GM12878 (cell line): ENCODE data around the gene DDX42. TPM values are rescaled to one million over a fixed set of nuclear protein-coding genes. Genes with fewer than 3 reads are reported as not detected.

ENCODE experiments used
- ATAC-seq: fragments of 200-7000 bp; cut with Tn5 transposase; 3 replicates; pipeline ENCODE4 v1.9.1; 2020; ENCODE audit warnings: mild to moderate bottlenecking, moderate library complexity
- BruUV-seq: library from RNA; stranded (reverse); fragments of 400-500 nt; replicated peaks from 2 replicates; lab custom pipeline; 2021; lab: Mats Ljungman, UMichigan
- CTCF ChIA-PET: fragments of 300-600 bp; sonication (Branson Sonifier 250); formaldehyde crosslinking; extraction: SDS; loops from one replicate; lab custom pipeline; 2021; ENCODE audit warnings: inconsistent platforms; lab: Yijun Ruan, JAX
- POLR2A ChIA-PET: fragments of 350-600 bp; formaldehyde crosslinking; extraction: SDS; loops from one replicate; lab custom pipeline; 2021; ENCODE audit warnings: inconsistent platforms; lab: Charles Lee
- RAD21 ChIA-PET: fragments of 300-600 bp; sonication (Branson Sonifier 250); formaldehyde crosslinking; loops from one replicate; lab custom pipeline; 2023; ENCODE audit warnings: antibody characterized with exemption; ENCODE audit not compliant: unreplicated experiment; lab: Charles Lee
- SMC1A ChIA-PET: fragments of 300-600 bp; sonication (Branson Sonifier 250); formaldehyde crosslinking; loops from one replicate; lab custom pipeline; 2023; ENCODE audit not compliant: unreplicated experiment, uncharacterized antibody; lab: Charles Lee
- DNase-seq: peaks from one replicate; pipeline ENCODE4 v3.0.0-alpha.2; 2011; ENCODE audit warnings: low read depth, low spot score
- FAIRE-seq: peaks from 3 replicates; lab custom pipeline; 2011; peaks lifted over from hg19 to GRCh38; lab: Jason Lieb, UNC
- H2AFZ ChIP-seq: 2 replicates; pipeline ENCODE4 v1.6.0; 2011; ENCODE audit warnings: low read depth, low read length, control low read depth; ENCODE audit not compliant: control insufficient read depth
- H3K27ac ChIP-seq: 2 replicates; pipeline ENCODE4 v1.5.1; 2011; ENCODE audit warnings: control low read depth; ENCODE audit not compliant: control insufficient read depth, insufficient read depth
- H3K27me3 ChIP-seq, 2 experiments: replicated peaks in 1 of 2; 2 replicates each; pipeline versions ENCODE4 v1.6.0 to v1.6.1; 2011; ENCODE audit warnings: low read length in 1 of 2; ENCODE audit not compliant: control insufficient read depth in 2 of 2, insufficient read depth in 2 of 2
- H3K36me3 ChIP-seq, 2 experiments: 2 replicates each; pipeline ENCODE4 v1.5.1; 2011; ENCODE audit warnings: low read length in 1 of 2; ENCODE audit not compliant: control insufficient read depth in 2 of 2, insufficient read depth in 2 of 2
- H3K4me1 ChIP-seq: 2 replicates; pipeline ENCODE4 v1.6.1; 2011; ENCODE audit warnings: mild to moderate bottlenecking, low read length, moderate library complexity, mixed read lengths; ENCODE audit not compliant: control insufficient read depth, insufficient read depth
- H3K4me2 ChIP-seq: 2 replicates; pipeline ENCODE4 v1.6.0; 2011; ENCODE audit warnings: control low read depth; ENCODE audit not compliant: control insufficient read depth, insufficient read depth
- H3K4me3 ChIP-seq: fragments of 200-600 bp; sonication (generic); 2 replicates; pipeline ENCODE4 v1.5.1; 2016
- H3K79me2 ChIP-seq: 2 replicates; pipeline ENCODE4 v1.6.0; 2011; ENCODE audit warnings: low read length; ENCODE audit not compliant: control insufficient read depth, insufficient read depth
- H3K9ac ChIP-seq: 2 replicates; pipeline ENCODE4 v1.8.0; 2011; ENCODE audit warnings: low read length, control low read depth, mixed read lengths; ENCODE audit not compliant: control insufficient read depth, insufficient read depth
- H3K9me3 ChIP-seq: replicated peaks from 3 replicates; pipeline ENCODE4 v1.5.1; 2011; ENCODE audit warnings: mild to moderate bottlenecking, low read length; ENCODE audit not compliant: control insufficient read depth, insufficient read depth
- H4K20me1 ChIP-seq: 2 replicates; pipeline ENCODE4 v1.6.0; 2011; ENCODE audit not compliant: control insufficient read depth, insufficient read depth
- CEBPZ ChIP-seq: fragments of 150-350 bp; IDR thresholded peaks from 2 replicates; pipeline ENCODE4 v1.6.1; 2016; ENCODE audit warnings: low read depth, low read length
- E2F8 ChIP-seq: fragments of 450-650 bp; IDR thresholded peaks from 2 replicates; pipeline ENCODE4 v1.6.1; 2018; ENCODE audit warnings: mild to moderate bottlenecking, low read depth, moderate library complexity; ENCODE audit not compliant: partially characterized antibody
- GATAD2B ChIP-seq: fragments of 450-650 bp; conservative IDR thresholded peaks from 2 replicates; pipeline ENCODE4 v1.6.1; 2017; ENCODE audit warnings: low read depth, mild to moderate bottlenecking, moderate library complexity
- MAX ChIP-seq: IDR thresholded peaks from 2 replicates; pipeline ENCODE4 v1.6.1; 2012; ENCODE audit warnings: low read depth, low read length, improper control_type of control experiment
- MLLT1 ChIP-seq: fragments of 450-650 bp; IDR thresholded peaks from 2 replicates; pipeline ENCODE4 v1.6.1; 2016; ENCODE audit warnings: mild to moderate bottlenecking
- NR2C1 ChIP-seq: fragments of 450-650 bp; IDR thresholded peaks from 2 replicates; pipeline ENCODE4 v1.6.1; 2017; ENCODE audit warnings: antibody characterized with exemption, mild to moderate bottlenecking, moderate library complexity
- RCOR1 ChIP-seq: conservative IDR thresholded peaks from 2 replicates; pipeline ENCODE4 v1.6.1; 2012; ENCODE audit warnings: low read depth, low read length, improper control_type of control experiment
- SMC3 ChIP-seq: IDR thresholded peaks from 2 replicates; pipeline ENCODE4 v1.6.1; 2011; ENCODE audit warnings: low read length, improper control_type of control experiment, borderline replicate concordance
- ZSCAN29 ChIP-seq: fragments of 450-650 bp; IDR thresholded peaks from 2 replicates; pipeline ENCODE4 v1.6.1; 2017; ENCODE audit warnings: mild to moderate bottlenecking, moderate library complexity
- WGBS: methylation state at CpG from one replicate; pipeline ENCODE4 v1.1.6; 2016; ENCODE audit warnings: low lambda C conversion rate; ENCODE audit not compliant: insufficient replicate concordance, insufficient coverage; ENCODE audit errors: missing lambda C conversion rate; 5-methylcytosine and 5-hydroxymethylcytosine counted together
- in situ Hi-C: fragments of 300-500 bp; cut with MboI; formaldehyde crosslinking; loops from 9 replicates; pipeline ENCODE4 v1.14.3; 2018; ENCODE audit warnings: mixed read lengths
- intact Hi-C: fragments of 100-400 bp; cut with micrococcal nuclease; formaldehyde crosslinking; loops from one replicate; pipeline ENCODE4 v1.14.2; 2022; ENCODE audit not compliant: unreplicated experiment
- polyA plus RNA-seq, 11 experiments: library from polyadenylated mRNA; depleted of rRNA in 4 of 11; unstranded in 6 of 11; stranded (reverse) in 5 of 11; fragments of >200 nt; fragmentation: Nextera tagmentation in 4 of 11; fragmentation: Illumina TruSeq in 1 of 11; extraction: Ambion mirVana in 4 of 11; extraction: Trizol in 1 of 11; gene quantifications; 1 replicate in 1 of 11; 2 replicates in 10 of 11; pipeline versions ENCODE4 v1.2.1 to v1.2.3, GENCODE V29; 2011 to 2016; ENCODE audit warnings: inconsistent platforms in 2 of 11, missing spikeins in 2 of 11, low read depth in 1 of 11
- total RNA-seq, 4 experiments: library from RNA; depleted of rRNA in 3 of 4; stranded (reverse); fragments of >200 nt in 3 of 4; fragmentation: Illumina TruSeq in 1 of 4; extraction: Trizol in 1 of 4; gene quantifications; 2 replicates each; pipeline versions ENCODE4 v1.2.1 to v1.2.3, GENCODE V29; 2013 to 2021

DDX42 gene
- total and polyA plus RNA-seq, 10 of the 15 experiments (the other 5 are each of a cell fraction or from before 2014, with no cell fraction given), result 14.6 to 147 (median 65.3) TPM

GRCh38 chr17:63809970-63810369, 36.0 kb downstream of the DDX42 start (continued):
- TF ChIP-seq E2F8, result no peak
- TF ChIP-seq, all 136 proteins: peak for 0

GRCh38 chr17:63816123-63816522, 42.2 kb downstream of the DDX42 start:
- TF ChIP-seq GATAD2B, result no peak
- TF ChIP-seq MLLT1, result no peak
- TF ChIP-seq ZSCAN29, result no peak
- no peak for TF ChIP-seq MAX
- no peak for TF ChIP-seq CEBPZ
- TF ChIP-seq SMC3, result no peak
- no peak for TF ChIP-seq NR2C1
- no peak for TF ChIP-seq RCOR1
- WGBS, result 100% methylated on average over 2 of the region's 2 CpGs
- peaks cover 38 to 55% of the 10 kb centered on the region in 2 experiments for H3K36me3 ChIP-seq
- H3K9me3 ChIP-seq, result no peaks in the 10 kb centered on the region
- no peaks in the 10 kb centered on the region for H3K27me3 ChIP-seq
- SMC1A ChIA-PET, result interaction anchor here (1.6 to 2.0 kb wide), 2 partner anchors 12 to 52 kb away, joined by 3 to 5 read pairs; partner anchors contain the start of gene FTSJ3
- no peaks in the 10 kb centered on the region for H3K4me1 ChIP-seq
- intact Hi-C loops (no loop called here), in situ Hi-C loops (no loop called here)
- no peaks in the 10 kb centered on the region for H3K79me2 ChIP-seq
- H3K27ac ChIP-seq, result no peak overlapping the region
- no peak overlapping the region for H2AFZ ChIP-seq
- CTCF ChIA-PET, result interaction anchor here (1.1 to 2.0 kb wide), 2 partner anchors 12 to 50 kb away, joined by 3 to 4 read pairs; partner anchors contain the start of gene FTSJ3
- no peak overlapping the region for H3K9ac ChIP-seq
- H3K4me3 ChIP-seq, result no peak overlapping the region
- ATAC-seq (no peak), FAIRE-seq (no peak), DNase-seq (no peak)
- BruUV-seq, result no TSS peak
- H4K20me1 ChIP-seq, result no peaks in the 10 kb centered on the region; the same call in 1 of the 2 replicates
- POLR2A ChIA-PET, result no interaction called here
- RAD21 ChIA-PET, result no interaction called here
- no peak overlapping the region for H3K4me2 ChIP-seq
